GM19467 (cell line): ENCODE measurements around the gene HEPACAM.

ENCODE experiments used
- ATAC-seq: cut with Tn5 transposase; IDR thresholded peaks from one replicate; pipeline ENCODE4 v1.9.1; 2021; ENCODE audit warnings: mild to moderate bottlenecking, moderate library complexity; ENCODE audit not compliant: unreplicated experiment

The HEPACAM gene

GRCh38 chr11:124870430-124870829 is 65.4 kb downstream of the HEPACAM start:
- no peak for ATAC-seq

DNA sequence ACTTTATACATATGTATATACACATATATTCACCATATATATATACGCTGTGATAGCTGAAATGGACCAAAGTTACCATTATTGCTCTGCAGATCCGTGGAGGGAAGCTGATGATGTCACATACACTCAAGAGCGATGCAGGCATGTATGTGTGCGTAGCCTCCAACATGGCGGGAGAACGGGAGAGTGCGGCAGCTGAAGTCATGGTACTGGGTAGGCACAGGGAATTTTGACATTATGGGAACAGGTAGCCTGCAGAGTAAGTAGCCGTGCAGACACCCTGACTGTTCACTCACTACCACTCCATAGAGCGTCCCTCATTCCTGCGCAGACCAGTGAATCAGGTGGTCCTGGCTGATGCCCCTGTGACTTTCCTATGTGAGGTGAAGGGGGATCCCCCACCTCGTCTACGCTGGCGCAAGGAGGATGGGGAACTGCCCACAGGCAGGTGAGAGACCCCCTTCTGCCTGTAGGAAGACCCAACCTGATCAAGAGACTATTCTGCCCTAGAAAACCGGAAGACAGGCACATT is 65.9 kb downstream of the HEPACAM start:
- ATAC-seq, result no peak

- no peak for ATAC-seq
Measured at GRCh38 chr11:124869331-124869730, 66.5 kb downstream of the HEPACAM start.
